ENCODE measurements around the gene EGR4.

DNA sequence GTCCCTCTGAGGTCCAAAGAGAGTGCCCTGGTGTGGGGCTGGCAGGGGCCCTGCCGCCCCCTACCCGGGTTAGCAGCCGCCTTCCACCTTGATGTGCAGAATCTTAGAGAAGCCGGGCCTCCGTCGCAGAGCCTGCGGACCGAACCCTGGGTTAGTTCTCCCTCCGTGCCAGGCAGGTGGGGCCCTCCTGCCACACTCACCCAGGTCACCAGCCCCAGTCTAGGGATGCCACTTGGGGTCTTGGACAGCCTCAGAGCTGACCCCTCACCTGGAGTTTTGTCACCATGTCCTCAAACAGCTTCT, 34.5 kb downstream of the EGR4 start:
- TF ChIP-seq ARNT (IDR thresholded peaks at IDR 0.05) (no peak), SUZ12 (IDR thresholded peaks at IDR 0.05) (no peak), FOXA1 (IDR thresholded peaks at IDR 0.05) (no peak), SP1 (IDR thresholded peaks at IDR 0.05) (no peak)
